Activated T-cell treated with anti-CD3 and anti-CD28 coated beads for 4 hours (primary cell): ENCODE data around the gene RHO.

Source experiments
- DNase-seq: peaks from one replicate; pipeline ENCODE4 v3.0.0-alpha.2; 2020

Gene RHO

DNA sequence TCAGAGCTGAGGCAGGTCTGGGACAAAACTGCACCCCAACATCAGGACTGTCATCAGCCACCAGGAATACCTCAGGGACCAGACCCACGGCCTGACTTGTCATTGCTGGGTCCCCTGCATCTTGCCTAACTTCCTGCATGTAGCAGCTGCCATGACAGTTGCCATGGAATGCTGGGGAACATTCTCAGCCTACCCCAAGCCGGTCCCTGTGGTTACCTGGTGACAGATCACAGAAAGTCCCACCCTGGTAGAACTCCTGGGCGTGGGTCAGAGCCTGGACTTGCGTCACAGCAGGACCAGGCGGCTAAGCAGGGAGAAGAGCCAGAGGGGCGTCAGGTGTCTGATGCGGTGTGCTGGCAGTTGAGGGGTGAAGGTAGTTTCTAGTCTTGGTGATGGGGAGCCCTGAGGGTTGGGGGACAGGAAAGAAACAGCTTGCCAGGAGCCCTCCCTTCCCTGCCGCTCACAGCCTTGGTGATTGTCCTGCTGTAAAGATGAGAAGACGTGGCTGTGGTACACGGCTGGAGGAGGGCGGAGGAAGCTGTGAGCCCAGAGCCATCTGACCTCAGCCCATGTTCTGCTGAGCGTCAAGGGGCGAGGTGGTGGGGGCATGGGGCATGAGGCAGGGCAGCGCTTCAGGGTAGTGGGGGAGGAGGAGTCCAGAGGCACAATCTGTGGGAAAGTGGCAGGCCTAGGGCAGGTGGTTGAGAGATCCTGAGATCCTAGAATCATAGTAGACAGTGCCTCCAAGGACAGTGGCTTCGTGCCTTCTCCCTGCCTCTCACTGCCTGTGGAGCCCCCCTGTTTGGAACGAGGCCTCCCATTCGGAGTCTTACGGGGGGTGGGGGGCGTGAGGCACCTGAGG is 19.9 kb downstream of the RHO start:
- no peak for DNase-seq

DNA sequence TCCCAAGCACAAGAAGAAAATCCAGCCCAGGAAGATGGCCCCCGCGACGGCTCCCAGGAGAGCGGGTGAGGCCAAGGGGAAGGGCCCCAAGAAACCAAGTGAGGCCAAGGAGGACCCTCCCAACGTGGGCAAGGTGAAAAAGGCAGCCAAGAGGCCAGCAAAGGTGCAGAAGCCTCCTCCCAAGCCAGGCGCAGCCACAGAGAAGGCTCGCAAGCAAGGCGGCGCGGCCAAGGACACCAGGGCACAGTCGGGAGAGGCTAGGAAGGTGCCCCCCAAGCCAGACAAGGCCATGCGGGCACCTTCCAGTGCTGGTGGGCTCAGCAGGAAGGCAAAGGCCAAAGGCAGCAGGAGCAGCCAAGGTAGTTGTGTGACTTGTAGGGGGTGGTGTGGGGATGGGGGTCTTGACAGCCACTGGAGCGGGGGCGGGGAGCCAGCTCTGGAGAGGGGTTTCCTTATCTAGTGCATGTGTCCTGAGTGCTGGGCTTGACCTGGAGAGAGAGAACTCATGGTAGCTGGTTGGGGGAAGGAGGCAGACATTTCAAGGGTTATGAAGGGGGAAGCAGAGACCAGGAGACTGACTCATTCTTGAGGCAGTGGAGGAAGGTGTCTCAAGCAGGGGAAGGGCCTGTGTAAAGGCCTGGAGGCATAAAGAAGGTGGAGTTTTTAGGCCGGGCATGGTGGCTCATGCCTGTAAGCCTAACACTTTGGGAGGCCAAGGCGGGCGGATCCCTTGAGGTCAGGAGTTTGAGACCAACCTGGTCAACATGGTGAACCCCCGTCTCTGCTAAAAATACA is 20.8 kb downstream of the RHO start:
- DNase-seq: no peak

DNA sequence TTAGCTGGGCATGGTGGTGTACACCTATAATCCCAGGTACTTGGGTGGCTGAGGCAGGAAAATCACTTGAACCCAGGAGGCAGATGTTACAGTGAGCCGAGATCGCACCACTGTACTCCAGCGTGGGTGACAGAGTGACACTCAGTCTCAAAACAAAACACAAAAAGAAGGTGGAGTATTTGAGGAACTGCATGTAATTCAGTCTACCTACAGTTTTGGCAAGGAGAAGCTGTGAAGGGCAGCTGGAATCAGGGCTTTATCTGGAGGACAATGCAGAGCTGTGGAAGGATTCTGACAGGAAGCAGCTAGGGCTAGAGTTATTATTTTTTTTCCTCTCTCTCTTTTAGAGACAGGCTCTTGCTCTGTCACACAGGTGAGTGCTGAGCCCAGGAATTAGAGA is 21.4 kb downstream of the RHO start:
- DNase-seq: no peak

DNA sequence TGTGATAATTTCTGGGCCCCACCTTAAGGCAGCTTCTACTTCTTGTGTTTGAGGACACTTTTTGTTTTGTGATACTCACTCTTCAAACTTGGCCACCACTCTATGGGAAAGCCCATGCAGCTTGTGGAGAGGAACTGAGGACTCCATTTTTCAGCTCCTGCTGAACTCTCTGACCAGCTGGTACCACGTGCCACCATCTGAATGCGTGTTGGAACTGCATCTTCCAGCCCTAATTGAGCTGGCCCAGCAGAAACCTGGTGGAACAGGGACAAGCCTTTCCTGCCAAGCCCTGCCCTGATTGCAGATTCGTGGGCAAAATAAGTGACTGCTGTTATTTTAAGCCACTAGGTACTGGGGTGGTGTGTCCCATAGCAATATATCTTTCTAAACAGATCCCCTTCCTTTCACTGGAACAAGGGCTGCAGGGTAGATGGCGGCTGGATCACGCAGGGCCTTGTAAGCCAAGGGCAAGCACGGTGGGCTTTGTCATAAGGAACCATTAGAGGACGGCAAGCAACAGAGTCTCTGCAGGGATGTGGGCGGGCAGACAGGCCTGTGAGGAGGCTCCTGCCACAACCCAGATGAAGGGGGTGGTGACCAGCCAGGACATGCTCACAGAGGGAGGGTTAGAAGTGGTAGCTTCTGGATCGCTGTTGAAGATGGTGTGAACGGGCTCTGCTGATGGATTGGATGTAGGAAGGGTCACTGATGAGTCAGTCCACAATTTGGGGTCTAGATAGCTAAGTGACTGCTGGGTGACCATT is 24.0 kb downstream of the RHO start:
- no peak for DNase-seq

DNA sequence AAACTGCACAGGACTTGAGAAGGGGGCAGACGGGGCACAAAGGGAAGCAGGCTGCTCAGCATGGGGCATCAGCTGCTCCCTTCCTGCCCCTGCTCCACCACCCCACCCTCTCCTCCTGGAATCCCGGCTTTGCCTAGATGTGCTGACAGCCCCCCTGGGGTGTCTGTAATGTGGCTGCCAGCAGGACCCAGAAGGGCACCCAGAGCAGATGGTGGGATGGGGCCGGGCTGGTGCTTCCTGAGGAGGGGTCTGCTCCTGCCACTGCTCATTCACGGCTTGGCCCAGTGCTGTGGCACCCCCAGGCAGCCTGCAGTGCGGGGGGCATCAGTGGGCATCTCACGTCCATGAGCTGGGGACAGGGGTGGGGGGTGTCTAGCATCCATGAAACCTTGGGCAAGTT is 24.7 kb downstream of the RHO start:
- no peak for DNase-seq

DNA sequence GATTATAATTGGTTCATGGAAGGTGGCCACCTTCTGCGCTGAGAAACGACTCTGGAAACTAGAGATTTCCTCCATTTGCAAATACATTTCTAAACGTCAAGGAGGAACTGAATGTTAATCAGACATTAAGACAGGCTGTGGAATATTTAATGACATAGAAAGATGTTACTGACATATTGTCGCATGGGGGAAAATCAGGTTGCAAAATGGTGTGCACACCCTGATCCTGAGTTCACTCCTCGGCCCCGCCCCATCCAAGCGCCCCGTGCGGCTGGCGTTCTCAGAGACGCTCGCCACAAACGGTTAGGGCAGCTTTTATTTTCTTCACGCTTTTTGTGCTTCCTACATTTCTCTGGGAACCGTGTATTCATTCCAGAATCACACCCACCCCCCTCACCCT is 25.3 kb downstream of the RHO start:
- no peak for DNase-seq

DNA sequence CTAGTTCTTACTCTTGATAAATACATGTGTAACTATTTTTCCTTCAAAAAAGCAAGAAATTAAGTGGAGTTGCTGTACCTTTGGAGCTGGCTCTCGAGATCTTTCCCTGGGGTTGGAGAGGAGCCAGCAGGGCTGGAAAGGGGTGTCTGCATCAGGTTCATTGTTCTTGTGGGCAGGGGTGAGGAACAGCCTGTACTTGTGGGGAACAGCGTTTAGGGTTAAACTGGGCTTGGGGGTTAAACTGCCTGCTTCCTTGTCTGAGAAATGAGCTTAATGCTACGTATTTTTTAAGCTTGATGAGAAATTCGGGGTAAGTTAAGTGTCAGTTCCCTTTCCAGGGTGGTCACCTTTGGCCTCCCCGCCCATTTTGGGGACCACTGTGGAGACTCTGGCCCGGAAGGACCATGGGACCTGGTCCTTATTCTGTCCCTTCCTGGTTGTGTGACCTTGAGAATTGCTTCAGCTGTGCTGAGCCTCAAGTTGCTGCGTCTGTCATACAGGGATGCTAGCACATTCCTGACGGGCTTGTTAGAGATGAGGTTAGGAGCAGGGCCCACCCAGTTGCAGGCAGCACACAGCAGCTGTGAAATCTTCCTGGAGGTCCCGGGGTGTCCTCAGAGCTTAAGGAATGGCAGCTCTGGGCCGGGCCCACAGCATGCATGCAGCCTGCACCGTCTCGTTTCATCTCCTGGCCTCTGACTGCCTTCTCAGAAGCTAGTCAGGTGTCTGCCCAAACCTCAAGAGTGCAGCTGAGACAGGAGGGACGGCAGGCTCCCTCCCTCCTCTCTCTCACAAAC is 26.1 kb downstream of the RHO start:
- no peak for DNase-seq

DNA sequence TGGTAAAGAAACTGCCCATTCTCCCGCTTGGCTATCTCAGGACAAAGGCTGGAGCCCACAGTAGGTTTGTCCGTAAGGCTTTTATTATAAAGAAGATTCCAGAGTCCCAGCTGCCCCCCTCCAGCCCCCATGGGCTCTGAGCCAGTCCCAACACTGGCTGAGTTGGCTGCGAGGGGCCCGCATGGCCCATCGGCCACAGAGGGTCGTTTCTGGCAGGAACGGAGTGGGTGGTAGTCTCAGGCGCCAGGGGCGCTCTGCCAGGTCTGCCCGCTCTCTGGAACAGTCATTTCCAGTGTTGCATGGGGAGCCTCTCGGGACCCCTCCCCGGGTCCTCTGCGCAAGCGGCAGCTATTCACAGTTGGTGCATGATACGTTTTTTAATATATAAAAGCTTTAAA is 26.7 kb downstream of the RHO start:
- DNase-seq: no peak

DNA sequence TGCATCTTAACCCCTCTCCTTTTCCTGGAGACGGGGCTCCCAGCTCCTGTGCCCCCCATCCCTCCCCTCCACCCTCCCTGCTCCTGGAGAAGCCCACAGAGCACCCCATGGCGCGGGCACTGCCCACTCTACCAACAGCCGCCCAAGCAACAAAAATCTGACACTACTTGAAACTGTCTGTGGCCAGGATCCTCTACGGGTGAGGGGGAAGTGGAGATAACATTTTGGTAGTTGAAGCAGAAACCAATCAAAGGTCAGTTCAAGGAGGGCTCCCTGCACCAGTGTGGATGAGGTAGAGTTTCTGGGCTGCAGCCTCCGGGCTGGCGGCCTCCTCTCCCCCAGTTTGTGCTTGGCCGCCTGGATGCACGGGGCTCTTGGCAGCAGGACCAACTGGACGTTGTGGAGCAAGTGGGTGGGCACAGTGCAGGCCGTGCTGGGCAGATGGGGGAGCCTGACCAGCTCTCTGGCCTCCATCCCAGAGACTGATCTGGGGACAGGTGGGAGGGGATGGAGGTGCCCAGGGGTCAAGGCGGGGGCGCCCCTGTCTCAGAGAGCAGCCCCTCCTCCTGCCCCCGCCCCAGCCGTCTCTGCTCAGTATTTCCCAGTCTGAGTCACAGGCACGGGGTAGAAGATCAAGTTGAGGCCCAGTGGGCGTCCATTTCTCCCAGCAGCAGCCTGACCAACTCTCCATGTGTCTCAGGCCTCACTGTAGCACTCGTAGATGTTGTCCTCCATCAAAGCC is 27.3 kb downstream of the RHO start:
- DNase-seq: no peak

DNA sequence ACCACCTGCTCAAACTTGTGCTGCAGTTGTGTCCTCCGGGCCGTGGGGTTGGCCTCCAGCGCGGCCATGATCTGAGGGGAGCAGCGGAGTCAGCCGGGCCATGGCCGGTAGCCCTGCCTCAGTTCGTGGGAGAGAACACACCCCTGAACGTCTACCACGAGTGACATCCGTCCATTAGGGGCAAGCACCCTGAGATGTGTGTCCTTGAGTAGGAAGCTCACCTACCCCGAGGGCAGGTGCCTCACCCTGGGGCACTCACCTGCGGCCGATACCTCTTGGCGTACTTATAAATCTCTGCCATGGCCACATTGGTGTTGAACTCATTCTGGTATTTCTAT is 27.9 kb downstream of the RHO start:
- DNase-seq: no peak

DNA sequence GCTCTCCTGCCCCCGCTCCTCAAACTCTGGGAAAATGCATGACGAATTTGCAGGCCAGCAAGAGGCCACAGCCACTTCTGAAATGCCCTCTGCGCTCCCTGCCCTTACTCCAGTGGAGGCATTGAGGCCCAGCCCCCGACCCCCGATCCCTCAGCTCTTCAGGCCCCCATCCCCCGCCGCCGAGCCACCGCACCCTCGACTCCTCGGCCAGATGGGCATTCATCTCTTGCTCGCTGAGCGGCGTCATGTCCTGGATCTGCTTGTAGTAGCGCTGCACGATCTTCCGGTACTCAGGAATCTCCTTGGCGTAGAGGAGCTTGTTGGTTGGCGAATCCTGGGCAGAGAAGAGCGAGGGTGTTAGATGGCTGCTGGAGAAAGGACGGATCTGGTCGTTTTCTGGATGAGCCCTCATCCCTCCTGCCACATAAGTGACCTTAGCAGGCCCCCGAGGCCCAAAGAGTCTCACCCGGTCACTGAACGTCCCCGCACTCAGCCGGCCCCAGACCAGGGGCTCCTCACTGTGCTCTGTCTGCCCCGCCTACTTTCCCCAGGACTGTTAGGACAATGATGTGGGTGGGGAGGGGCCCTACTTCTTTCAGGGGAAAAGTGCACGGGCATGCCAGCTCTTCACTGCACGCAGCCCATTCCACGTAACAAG is 28.6 kb downstream of the RHO start:
- DNase-seq: no peak

DNA sequence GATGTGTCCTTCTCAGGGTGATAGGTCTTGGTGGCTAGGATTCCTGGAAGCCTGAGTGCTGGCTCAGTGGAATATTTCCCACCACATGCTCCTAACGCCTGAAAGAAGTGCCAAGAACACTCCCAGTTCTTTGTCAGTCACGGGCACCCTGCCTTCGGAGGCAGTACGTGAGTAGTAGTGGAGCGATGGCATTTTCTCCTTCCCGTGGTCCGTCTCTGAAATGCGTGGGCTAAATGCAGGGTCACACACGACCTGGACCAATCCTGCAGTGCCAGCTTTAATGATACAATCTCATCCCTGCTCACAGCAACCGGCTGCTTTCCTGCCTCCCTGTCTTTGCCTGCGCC is 29.1 kb downstream of the RHO start:
- no peak for DNase-seq

DNA sequence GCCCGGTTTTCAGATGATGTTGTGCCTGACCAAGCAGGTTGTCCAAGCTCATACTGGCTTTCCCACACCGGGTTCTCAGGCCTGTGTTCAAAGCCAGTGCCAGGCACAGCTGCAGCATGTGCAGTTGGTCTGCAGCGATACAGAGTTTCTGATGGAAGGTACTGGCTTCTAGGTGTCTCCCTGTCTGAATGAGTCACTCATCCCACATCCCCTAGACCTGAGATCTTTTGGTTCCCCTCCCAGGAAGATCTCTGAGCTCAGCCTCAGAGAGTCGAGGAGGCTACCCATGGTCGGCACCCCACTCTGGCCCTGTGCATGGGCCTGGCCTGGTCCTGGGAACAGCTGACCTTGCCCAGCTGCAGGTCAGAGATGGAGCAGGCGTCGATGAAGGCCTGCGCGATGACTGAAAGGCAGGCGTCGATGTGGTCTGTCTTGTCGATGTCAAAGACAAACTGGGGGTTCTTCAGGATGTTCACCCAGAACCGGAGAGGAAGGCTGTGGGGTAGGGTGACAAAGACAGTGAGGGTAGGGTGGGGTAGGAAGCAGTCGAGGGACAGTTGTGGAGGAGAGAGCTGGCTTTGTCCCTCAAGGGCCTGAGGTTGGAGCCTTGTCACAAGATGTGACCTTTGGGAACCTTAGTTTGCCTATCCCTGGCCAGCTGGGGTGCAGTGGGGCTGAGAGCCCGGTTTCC is 29.8 kb downstream of the RHO start:
- no peak for DNase-seq

DNA sequence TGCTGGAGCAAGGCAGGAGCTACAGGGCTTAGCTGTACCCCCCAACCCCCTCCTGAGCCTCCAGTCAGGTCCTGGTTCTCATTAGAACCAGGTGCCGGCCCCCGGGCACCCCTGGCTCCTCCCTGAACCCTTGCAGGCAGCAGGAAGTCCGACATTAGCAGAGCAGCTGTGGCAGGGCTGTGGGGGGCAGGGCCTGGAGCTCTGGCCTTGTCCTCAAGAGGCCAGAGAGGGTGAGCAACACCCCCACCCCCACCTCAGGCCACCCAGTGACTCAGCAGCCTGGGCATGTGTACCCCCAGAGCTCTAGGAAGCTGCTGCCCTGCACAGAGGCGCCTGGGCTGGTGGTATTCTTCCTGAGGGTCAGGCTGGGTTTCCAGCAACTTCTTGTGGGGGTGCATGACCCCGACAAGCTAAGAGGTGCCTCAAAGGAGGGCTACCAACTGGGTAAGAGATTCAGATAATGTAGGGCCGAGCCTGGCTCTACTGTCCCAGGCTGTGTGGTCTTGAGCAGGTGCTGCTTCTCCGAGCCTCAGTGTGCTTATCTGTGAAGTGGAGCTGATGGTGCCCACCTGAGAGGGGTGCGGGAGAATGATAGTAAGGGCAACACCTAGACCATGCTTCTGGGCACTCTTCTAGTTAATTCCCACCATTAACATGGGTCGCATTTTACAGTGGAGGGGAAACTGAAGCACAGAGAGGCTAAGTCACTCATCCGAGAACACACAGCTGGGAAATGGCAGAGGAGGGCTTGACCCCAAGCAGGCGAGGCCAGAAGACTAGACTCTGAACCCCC is 30.5 kb downstream of the RHO start:
- DNase-seq: no peak

DNA sequence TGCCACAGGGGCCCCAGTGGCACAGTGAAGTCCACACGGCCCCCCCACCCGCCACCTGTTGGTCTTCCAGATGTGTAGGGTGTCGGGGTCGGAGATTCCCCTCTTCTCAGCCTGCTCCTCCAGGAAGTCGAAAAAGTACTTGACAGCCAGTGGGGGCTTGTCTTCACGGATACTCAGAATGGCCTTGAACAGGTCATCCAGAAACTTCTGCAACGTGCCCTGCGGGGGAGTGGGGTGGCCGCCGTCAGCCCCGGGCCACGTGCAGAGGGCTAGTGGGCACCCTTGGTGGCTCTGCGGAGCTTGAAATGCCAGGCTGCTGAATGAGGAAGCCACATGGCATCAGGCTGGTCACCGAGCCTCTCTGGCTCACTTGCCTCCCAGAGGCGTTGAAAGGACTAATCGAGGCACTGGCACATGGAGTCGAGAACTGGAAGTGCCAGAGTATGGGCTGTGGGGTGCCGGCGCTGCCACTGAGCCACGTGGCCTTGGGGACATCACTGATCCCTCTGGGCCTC is 31.2 kb downstream of the RHO start:
- DNase-seq: no peak

DNA sequence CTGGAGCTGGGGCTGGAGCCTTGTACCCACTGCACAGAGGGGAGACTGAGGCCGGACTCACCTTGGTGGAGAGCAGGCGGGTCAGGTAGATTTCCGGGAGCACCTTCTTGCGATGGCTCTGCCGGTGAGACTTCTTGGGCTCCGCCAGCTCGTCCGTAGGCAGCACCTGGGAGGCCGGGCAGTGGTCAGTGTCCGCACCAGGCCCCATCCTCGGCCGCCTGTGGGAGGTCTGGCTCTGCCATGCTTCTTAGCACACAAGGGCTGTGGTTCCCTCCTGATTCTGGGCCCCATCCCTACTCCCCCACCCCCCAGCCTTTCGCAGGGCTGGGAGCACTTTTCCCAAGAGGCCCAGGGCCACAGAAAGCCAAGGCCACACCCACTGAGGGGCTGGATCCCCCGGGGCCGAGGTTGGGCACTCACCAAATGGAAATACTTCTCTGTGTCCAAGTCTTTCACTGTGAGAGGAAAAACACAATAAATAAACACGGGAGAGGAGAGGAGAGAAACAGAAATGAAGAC is 31.9 kb downstream of the RHO start:
- no peak for DNase-seq

DNA sequence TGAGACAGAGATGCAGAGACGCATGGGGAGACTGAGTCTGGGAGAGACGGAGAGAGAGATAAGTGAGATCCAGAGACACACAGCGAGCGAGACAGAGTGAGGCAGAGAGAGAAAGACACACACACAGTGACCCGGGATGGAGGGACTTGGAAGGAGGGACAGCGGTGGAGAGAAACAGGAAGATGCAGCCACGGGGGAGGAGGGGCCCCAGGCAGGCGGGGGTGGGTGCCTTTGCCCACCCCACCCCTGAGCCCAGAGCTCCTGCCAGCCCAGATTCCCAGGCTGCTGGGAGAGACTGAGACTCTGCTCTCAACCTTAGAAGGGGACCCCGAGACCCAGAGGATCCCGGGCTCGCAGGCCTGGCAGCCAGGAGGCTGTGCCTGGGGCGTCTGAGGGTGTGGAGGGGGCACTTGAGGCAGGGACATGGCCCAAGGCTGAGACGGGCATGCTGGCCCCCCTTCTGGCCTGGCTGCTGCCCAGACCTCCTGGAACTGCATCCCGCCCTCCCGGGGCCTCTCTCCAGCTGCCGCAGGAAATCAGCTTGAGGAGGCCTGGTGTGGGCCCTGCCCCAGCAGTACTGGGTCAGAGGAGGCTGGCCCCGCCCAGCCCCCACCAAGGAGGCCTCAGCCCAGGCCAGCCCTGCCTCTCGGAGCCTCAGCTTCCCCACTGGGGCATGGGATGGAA is 32.6 kb downstream of the RHO start:
- no peak for DNase-seq

DNA sequence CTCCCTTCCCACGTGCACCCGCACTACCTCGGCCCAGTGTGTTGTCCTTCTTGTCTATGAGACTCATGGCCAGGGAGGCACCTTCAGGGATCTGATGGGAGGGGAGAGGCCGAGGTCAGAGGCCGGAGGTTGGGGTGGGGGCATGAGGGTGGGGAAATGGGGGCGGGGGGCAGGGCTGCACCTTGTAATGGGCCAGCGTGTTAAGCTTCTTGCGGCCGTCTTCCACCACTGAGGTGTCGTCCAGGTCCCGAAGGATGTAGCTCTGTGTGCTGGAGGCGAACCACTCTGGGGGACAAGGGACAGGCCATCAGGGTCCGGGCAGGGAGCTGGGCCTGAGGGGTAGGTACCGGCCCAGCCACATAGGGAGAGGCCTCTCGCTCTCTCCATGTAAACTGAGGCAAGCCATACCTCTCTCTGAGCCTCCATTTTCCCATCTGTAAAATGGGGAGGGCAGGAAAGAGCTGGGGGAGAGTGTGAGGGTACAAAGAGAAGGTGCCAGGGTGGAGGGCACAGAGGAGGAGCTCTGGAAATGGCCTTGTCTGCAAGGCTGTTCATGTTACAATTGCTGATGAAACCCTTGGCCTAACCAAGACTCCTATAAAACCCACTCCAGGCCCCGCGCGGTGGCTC is 33.3 kb downstream of the RHO start:
- DNase-seq: no peak

DNA sequence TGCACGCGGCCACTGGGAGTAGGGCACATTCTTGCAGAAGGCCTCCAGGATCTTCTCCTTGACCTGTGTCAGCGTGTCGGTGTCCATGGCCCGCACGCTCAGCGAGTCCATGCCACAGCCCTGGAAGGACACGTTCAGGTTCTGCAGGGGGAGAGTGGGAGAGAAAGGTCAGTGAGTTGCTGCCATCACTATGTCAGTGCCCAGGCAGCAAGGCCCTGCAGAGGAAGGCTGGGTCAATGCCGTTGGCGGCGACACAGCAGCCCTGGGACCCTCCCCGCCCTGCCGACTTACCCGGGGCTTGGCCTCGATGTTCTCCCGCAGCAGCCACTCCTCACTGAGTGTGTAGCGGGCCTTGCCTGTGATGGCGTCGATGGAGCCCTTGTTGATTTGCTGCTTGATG is 34.4 kb downstream of the RHO start:
- DNase-seq: no peak
